Dendritic cell treated with granulocyte-macrophage colony-stimulating factor and Interleukin-4, amounts not matched to agents 40 ng/mL and 50 ng/mL, for 4 days (primary cell): ENCODE data around the gene ATXN1.
"Not testable (repeated sequence)": the region's sequence is repeated elsewhere in the genome, so short reads cannot be mapped to it uniquely, and the experiment has no call there.

Experiments used
- H3K27ac Mint-ChIP-seq: one replicate; pipeline ENCODE4 v1.8.0; 2022; ENCODE audit warnings: mild to moderate bottlenecking, mixed read lengths
- H3K27me3 Mint-ChIP-seq: one replicate; pipeline ENCODE4 v1.8.0; 2022; ENCODE audit warnings: mild to moderate bottlenecking, mixed read lengths
- H3K36me3 Mint-ChIP-seq: one replicate; pipeline ENCODE4 v1.8.0; 2022; ENCODE audit warnings: low read depth, mixed read lengths
- H3K4me1 Mint-ChIP-seq: one replicate; pipeline ENCODE4 v1.8.0; 2022; ENCODE audit warnings: low read depth, mixed read lengths
- H3K4me3 Mint-ChIP-seq: one replicate; pipeline ENCODE4 v1.8.0; 2022; ENCODE audit warnings: mild to moderate bottlenecking, moderate library complexity, mixed read lengths
- H3K9me3 Mint-ChIP-seq: one replicate; pipeline ENCODE4 v1.8.0; 2022; ENCODE audit warnings: mixed read lengths
- intact Hi-C: fragments of 100-400 bp; cut with micrococcal nuclease; formaldehyde crosslinking; loops from one replicate; pipeline ENCODE4 v1.15.0; 2022

The ATXN1 gene

GRCh38 chr6:16466800-16467553, 294.3 kb downstream of the ATXN1 start:
- Mint-ChIP-seq H3K4me3 (no peak overlapping the region), H3K4me1 (peaks cover 22% of the 10 kb centered on the region), H3K27me3 (no peaks in the 10 kb centered on the region), H3K27ac (no peak overlapping the region), H3K9me3 (peaks cover 19% of the 10 kb centered on the region), H3K36me3 (peaks cover 70% of the 10 kb centered on the region)
- intact Hi-C loops, result no loop called here

DNA sequence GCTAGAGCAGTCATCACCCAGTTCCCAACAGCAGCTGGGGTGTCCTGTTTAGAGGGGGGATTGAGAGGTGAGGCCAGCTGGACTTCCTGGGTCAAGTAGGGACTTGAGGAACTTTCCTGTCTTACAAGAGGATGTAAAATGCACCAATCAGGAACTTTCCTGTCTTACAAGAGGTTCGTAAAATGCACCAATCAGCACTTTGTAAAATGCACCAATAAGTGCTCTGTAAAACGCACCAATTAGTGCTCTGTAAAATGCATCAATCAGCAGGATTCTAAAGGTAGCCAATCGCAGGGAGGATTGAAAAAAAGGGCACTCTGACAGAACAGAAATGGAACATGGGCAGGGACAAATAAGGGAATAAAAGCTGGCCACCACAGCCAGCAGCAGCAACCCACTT, 297.2 kb downstream of the ATXN1 start:
- Mint-ChIP-seq H3K36me3 (peaks cover 58% of the 10 kb centered on the region), H3K4me3 (no peak overlapping the region), H3K27me3 (no peaks in the 10 kb centered on the region), H3K27ac (no peak overlapping the region), H3K4me1 (peaks cover 13% of the 10 kb centered on the region), H3K9me3 (peaks cover 19% of the 10 kb centered on the region)
- intact Hi-C loops, result no loop called here

DNA sequence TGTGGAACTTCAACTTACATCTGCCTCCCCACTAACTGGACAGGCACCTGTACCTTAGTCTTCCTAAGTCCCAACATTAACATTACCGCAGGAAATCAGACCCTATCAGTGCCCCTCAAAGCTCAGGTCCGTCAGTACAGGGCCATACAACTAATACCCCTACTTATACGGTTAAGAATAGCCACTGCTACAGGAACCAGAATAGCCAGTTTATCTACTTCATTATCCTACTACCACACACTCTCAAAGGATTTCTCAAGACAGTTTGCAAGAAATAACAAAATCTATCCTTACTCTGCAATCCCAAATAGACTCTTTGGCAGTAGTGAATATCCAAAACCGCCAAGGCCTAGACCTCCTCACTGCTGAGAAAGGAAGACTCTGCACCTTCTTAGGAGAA, 298.0 kb downstream of the ATXN1 start:
- Mint-ChIP-seq H3K4me1 (peaks cover 13% of the 10 kb centered on the region), H3K36me3 (peaks cover 60% of the 10 kb centered on the region), H3K9me3 (peaks cover 19% of the 10 kb centered on the region)
- intact Hi-C loops, H3K27me3 Mint-ChIP-seq, H3K27ac Mint-ChIP-seq, H3K4me3 Mint-ChIP-seq: not testable (repeated sequence)

GRCh38 chr6:16461491-16461890, 299.8 kb downstream of the ATXN1 start:
- H3K27ac Mint-ChIP-seq, result no peak overlapping the region
- H3K27me3 Mint-ChIP-seq, result no peaks in the 10 kb centered on the region
- H3K36me3 Mint-ChIP-seq, result peaks cover 71% of the 10 kb centered on the region
- H3K4me3 Mint-ChIP-seq, result no peak overlapping the region
- H3K4me1 Mint-ChIP-seq, result peaks cover 13% of the 10 kb centered on the region
- intact Hi-C loops, result no loop called here
- H3K9me3 Mint-ChIP-seq, result peaks cover 24% of the 10 kb centered on the region

DNA sequence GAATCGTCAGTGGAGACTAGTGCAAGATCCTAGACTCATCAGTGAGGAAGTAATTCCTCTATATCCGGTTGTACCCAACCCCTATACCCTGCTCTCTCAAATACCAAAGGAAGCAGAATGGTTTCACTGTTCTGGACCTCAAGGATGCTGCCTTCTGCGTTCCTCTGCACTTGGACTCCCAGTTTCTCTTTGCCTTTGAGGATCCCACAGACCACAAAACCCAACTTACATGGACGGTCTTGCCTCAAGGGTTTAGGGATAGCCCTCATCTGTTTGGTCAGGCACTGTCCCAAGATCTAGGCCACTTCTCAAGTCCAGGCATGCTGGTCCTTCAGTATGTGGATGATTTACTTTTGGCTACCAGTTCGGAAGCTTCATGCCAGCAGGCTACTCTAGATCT, 301.8 kb downstream of the ATXN1 start:
- H3K4me3 Mint-ChIP-seq, H3K27me3 Mint-ChIP-seq, intact Hi-C loops, H3K27ac Mint-ChIP-seq: not testable (repeated sequence)
- peaks cover 67% of the 10 kb centered on the region for H3K36me3 Mint-ChIP-seq
- peaks cover 29% of the 10 kb centered on the region for H3K9me3 Mint-ChIP-seq
- H3K4me1 Mint-ChIP-seq, result peaks cover 18% of the 10 kb centered on the region

GRCh38 chr6:16452348-16452747, 308.9 kb downstream of the ATXN1 start:
- H3K4me3 Mint-ChIP-seq, result no peak overlapping the region
- intact Hi-C loops, result no loop called here
- peaks cover 14% of the 10 kb centered on the region for H3K9me3 Mint-ChIP-seq
- no peak overlapping the region for H3K27ac Mint-ChIP-seq
- peaks cover 10% of the 10 kb centered on the region for H3K4me1 Mint-ChIP-seq
- H3K27me3 Mint-ChIP-seq, result no peaks in the 10 kb centered on the region
- peaks cover 25% of the 10 kb centered on the region for H3K36me3 Mint-ChIP-seq

DNA sequence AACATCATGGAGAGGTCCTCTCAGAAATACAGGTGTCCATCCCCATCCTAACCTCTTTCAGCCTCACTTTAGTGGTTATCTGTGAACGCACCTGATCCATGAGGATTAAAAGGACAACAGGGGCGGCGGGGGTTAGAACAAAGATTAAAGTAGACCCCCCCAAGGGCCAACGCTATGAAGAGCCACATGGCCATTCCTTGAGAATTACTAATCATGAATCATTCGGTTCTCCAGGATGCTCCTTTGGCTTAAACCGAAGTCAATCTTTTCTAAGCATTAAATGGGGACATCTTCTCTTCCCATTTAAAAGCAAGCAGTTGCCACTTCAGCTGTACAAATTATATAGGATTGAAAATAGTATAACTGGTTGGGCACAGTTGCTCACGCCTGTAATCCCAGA, 310.4 kb downstream of the ATXN1 start:
- H3K4me1 Mint-ChIP-seq, result peaks cover 15% of the 10 kb centered on the region

GRCh38 chr6:16450285-16450684, 311.0 kb downstream of the ATXN1 start:
- Mint-ChIP-seq H3K27ac (no peak overlapping the region), H3K4me3 (no peak overlapping the region)

More for the DNA sequence above, 310.4 kb downstream of the ATXN1 start:
- peaks cover 10% of the 10 kb centered on the region for H3K36me3 Mint-ChIP-seq
- no peaks in the 10 kb centered on the region for H3K27me3 Mint-ChIP-seq
- H3K27ac Mint-ChIP-seq, result no peak overlapping the region
- H3K4me3 Mint-ChIP-seq, result no peak overlapping the region
- peaks cover 3% of the 10 kb centered on the region for H3K9me3 Mint-ChIP-seq
- intact Hi-C loops, result no loop called here

GRCh38 chr6:16446273-16446672, 315.0 kb downstream of the ATXN1 start:
- Mint-ChIP-seq H3K36me3 (peaks cover 16% of the 10 kb centered on the region), H3K4me1 (peaks cover 10% of the 10 kb centered on the region), H3K27ac (no peak overlapping the region), H3K27me3 (no peaks in the 10 kb centered on the region), H3K9me3 (no peaks in the 10 kb centered on the region), H3K4me3 (no peak overlapping the region)
- intact Hi-C loops, result no loop called here

More at GRCh38 chr6:16450285-16450684, 311.0 kb downstream of the ATXN1 start:
- no peaks in the 10 kb centered on the region for H3K9me3 Mint-ChIP-seq
- peaks cover 15% of the 10 kb centered on the region for H3K4me1 Mint-ChIP-seq
- intact Hi-C loops, result no loop called here
- peaks cover 6% of the 10 kb centered on the region for H3K36me3 Mint-ChIP-seq
- no peaks in the 10 kb centered on the region for H3K27me3 Mint-ChIP-seq

- intact Hi-C loops, result no loop called here
- H3K27ac Mint-ChIP-seq, result no peak overlapping the region
- peaks cover 18% of the 10 kb centered on the region for H3K4me1 Mint-ChIP-seq
Measured at GRCh38 chr6:16442031-16442430, 319.2 kb downstream of the ATXN1 start.

DNA sequence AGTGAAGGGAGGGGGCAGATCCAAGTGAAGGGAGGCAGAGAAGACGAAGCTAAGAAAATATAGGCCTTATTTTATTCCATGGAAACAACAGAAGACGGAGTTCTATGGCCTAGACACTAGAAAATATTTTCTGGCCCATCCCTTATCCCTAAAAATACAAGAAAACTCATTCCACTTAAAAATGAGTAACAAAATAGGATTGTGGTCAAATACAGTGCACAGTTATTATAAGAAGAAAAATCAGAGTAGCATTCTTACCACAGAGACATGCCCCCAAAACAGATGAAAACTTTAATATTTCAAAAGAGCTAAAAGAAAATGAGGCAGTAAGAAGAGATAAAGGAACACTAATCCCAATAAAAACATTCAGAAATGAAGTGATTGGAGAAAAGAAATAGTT, 320.0 kb downstream of the ATXN1 start:
- Mint-ChIP-seq H3K9me3 (no peaks in the 10 kb centered on the region), H3K27me3 (no peaks in the 10 kb centered on the region), H3K36me3 (peaks cover 39% of the 10 kb centered on the region), H3K4me1 (peaks cover 19% of the 10 kb centered on the region), H3K27ac (no peak overlapping the region), H3K4me3 (no peak overlapping the region)
- intact Hi-C loops, result no loop called here

More at GRCh38 chr6:16442031-16442430, 319.2 kb downstream of the ATXN1 start:
- Mint-ChIP-seq H3K9me3 (no peaks in the 10 kb centered on the region), H3K4me3 (no peak overlapping the region), H3K36me3 (peaks cover 31% of the 10 kb centered on the region), H3K27me3 (no peaks in the 10 kb centered on the region)

GRCh38 chr6:16440636-16441212, 320.5 kb downstream of the ATXN1 start:
- Mint-ChIP-seq H3K27me3 (no peaks in the 10 kb centered on the region), H3K27ac (no peak overlapping the region), H3K9me3 (no peaks in the 10 kb centered on the region), H3K36me3 (peaks cover 42% of the 10 kb centered on the region), H3K4me1 (peaks cover 19% of the 10 kb centered on the region), H3K4me3 (no peak overlapping the region)
- intact Hi-C loops, result no loop called here

DNA sequence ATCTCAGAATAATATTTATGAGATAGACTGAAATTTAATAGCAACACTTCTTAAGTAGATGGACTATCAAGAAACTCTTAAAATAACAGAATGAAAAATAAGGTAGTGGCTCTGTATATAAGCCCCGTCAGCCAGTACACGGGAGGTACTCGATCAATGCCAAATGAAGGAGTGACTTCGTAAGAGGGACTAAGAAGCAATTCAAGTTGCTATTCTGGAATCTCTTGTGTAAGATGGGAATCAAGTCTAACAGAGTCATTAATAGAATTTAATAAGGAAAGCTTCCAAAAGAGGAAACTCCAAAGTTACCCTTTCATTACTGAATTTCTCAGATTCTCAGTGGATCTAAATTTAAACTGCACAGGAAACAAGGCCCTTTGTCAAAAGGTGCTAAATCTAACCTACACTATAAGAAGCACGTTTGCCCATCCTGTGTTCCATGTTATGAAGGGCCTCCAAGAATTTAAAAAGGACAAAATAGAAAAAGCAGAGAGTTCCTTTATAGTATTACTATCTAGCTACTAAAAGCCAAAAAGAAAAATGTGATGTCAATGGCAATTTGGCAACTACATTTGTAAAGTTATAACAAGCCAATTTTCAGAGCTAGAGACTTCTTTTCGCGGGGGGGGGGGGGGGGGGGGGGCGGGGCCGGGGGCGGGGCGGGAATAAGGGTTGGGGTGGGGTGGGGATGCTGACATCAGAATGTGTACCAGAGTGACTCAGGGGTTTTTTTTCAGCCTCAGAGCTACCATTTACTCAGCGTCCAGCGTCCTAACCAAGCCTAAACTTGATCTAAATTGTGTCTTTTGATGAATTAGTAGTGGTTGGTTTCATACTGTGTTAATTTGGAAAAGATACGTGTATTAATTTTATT, 322.3 kb downstream of the ATXN1 start:
- Mint-ChIP-seq H3K9me3 (no peaks in the 10 kb centered on the region), H3K4me3 (no peak overlapping the region), H3K27me3 (no peaks in the 10 kb centered on the region), H3K27ac (no peak overlapping the region), H3K36me3 (peaks cover 52% of the 10 kb centered on the region), H3K4me1 (peaks cover 25% of the 10 kb centered on the region)
- intact Hi-C loops, result no loop called here

DNA sequence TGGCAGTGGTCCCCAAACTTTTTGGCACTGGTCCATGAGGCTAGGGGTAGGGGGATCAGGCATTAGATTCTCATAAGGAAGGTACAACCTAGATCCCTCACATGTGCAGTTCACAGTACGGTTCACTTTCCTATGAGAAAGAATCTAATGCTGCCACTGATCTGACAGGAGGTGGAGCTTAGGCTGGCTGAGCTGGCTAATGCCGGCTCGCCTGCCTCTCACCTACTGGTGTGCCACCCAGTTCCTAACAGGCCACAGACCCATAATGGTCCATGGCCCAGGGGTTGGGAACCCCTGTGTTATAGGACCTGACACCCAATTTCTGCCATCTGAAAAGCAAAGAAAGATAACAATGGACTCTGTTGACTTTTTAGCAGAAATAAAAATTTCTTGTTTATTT, 323.3 kb downstream of the ATXN1 start:
- Mint-ChIP-seq H3K4me3 (no peak overlapping the region), H3K27ac (no peak overlapping the region), H3K27me3 (no peaks in the 10 kb centered on the region), H3K9me3 (no peaks in the 10 kb centered on the region), H3K36me3 (peaks cover 61% of the 10 kb centered on the region), H3K4me1 (peaks cover 25% of the 10 kb centered on the region)
- intact Hi-C loops, result no loop called here
